Measurements from ENCODE around the gene WDR33. TPM values are rescaled to one million over a fixed set of nuclear protein-coding genes. Genes with fewer than 3 reads are reported as not detected.
A peak's percentile ranks its signal among the peaks of the same experiment; 100 is the strongest.
"Not testable (repeated sequence)": the region's sequence is repeated elsewhere in the genome, so short reads cannot be mapped to it uniquely, and the experiment has no call there.

Gene WDR33
- total RNA-seq, 1 donor from 2014 or later: 37.1 TPM

DNA sequence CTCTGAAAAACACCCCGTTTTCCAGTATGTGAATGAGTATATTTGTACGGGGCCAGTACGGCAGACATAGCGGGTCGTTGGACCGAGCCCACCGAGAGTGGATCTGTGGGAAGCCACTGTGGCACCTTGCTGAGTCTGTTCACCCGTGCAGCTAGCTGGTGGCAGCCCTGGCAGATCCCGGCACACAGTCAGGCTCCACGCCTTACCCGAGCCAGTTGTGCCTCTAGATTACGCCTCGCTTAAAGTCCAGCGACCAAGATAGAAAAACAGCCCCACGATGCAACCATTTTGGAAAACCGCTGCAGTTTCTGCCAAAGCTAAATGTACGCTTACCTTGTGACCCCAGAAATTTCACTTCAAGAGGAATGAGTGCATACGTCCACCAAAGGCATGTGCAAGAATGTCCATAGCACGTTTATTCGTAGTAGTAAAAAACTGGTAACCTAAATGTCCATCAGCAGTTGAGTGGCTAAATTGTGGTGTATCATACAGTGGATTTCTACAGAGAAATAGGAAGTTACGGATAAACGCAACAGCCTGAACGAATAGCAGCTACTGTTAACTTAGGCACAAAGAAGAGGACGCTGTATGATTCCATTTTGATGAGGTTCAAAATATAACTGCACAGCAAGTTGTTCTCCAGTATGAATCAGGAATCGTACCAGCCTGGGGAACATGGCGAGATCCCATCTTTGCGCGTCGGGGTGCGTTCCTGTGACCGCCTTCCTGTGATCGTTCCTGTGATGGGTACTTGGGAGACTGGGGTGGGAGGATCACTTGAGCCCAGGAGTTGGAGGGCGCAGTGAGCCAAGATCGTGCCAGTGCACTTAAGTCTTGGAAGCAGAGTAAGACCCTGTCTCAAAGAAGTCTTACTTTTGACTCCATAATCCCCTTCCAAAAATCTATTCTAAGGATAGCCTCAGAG lies 688 bp upstream of the WDR33 start:
- Histone ChIP-seq H3K36me3 (no peaks in the 10 kb centered on the region), H3K4me3 (peak overlapping the region; percentile 69 to 96), H3K27ac (peak overlapping the region; percentile 95), H3K27me3 (no peaks in the 10 kb centered on the region), H3K9me3 (no peaks in the 10 kb centered on the region), H3K4me1 (peaks cover 33% of the 10 kb centered on the region)
- DNase-seq (ENCODE audit: extremely low spot score in 2 of 2): no peak
- intact Hi-C loops (cut with DNase I): loop anchor here (10.0 kb wide), 1 partner anchor 107 kb away; the partner anchor contains the start of gene SFT2D3
- no peak for TF ChIP-seq POLR2AphosphoS5 (IDR thresholded peaks at IDR 0.05; ENCODE audit: insufficient read depth in 1 of 2, low read depth in 1 of 2)
- TF ChIP-seq, protein P1, sequence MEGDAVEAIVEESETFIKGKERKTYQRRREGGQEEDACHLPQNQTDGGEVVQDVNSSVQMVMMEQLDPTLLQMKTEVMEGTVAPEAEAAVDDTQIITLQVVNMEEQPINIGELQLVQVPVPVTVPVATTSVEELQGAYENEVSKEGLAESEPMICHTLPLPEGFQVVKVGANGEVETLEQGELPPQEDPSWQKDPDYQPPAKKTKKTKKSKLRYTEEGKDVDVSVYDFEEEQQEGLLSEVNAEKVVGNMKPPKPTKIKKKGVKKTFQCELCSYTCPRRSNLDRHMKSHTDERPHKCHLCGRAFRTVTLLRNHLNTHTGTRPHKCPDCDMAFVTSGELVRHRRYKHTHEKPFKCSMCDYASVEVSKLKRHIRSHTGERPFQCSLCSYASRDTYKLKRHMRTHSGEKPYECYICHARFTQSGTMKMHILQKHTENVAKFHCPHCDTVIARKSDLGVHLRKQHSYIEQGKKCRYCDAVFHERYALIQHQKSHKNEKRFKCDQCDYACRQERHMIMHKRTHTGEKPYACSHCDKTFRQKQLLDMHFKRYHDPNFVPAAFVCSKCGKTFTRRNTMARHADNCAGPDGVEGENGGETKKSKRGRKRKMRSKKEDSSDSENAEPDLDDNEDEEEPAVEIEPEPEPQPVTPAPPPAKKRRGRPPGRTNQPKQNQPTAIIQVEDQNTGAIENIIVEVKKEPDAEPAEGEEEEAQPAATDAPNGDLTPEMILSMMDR (IDR thresholded peaks at IDR 0.05): no peak
- no peak for TF ChIP-seq POLR2A (IDR thresholded peaks at IDR 0.05)

DNA sequence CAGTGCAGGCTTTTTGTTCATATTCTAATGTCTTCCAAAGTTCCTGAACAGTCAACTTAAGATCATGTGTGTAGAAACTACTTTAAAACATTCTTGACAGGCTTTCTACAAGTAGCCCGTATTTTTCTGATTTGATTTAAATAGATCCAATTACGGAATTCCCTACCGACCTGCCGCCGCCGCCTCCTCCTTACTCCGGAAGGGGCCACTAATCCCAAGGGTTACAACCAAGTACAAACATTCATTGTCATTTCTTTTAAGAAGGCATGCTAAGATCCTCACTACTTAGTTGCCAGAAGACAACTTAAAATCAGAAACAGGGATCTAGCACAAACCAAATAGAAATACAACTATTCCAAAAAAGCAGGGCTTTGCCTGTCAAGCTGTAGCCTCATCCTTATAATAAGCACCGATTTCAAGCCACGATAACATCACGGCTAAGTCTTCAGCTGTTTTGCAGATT lies 784 bp downstream of the WDR33 start:
- TF ChIP-seq, protein P1 (IDR thresholded peaks at IDR 0.05): no peak
- TF ChIP-seq POLR2A (IDR thresholded peaks at IDR 0.05) (no peak), POLR2AphosphoS5 (IDR thresholded peaks at IDR 0.05; ENCODE audit: insufficient read depth in 1 of 2, low read depth in 1 of 2) (no peak)
- peak overlapping the region; percentile 69 to 96 for H3K4me3 ChIP-seq
- no peaks in the 10 kb centered on the region for H3K27me3 ChIP-seq
- no peaks in the 10 kb centered on the region for H3K9me3 ChIP-seq
- H3K36me3 ChIP-seq: no peaks in the 10 kb centered on the region
- H3K27ac ChIP-seq: peak overlapping the region; percentile 95
- peaks cover 45% of the 10 kb centered on the region for H3K4me1 ChIP-seq
- no peak for DNase-seq (ENCODE audit: extremely low spot score in 2 of 2)
- intact Hi-C loops (cut with DNase I): loop anchor here (10.0 kb wide), 1 partner anchor 105 kb away; the partner anchor contains the start of gene SFT2D3

DNA sequence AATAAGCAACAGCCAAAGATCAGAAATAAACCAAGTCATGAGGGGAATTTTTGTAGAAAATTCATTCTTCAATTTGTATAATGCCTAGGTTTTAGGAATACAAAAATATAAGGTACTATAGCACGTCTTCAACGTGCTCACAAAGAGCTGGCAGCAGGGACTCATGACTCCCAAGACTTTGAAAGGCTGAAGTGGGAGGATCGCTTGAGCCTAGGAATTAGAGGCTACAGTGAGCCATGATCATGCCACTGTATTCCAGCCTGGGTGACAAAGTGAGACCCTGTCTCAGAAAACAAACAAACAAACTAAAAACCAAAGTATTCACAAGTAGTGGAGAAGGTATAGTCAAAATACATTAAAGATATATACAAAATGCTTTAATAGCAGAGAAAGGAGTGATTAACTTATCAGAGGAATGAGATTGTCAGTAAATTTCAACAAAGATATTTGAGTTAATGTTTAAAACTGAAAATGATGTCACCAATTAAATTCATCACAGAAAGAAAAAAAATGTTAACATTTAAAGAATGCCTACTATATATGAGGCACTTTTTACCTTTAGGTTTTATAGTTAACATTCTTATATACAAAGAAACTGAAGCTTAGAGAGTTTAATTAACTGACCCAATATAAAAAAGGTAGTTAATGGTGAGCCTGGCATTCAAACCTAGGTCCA lies 3.2 kb downstream of the WDR33 start:
- DNase-seq (ENCODE audit: extremely low spot score in 2 of 2): no peak
- no peaks in the 10 kb centered on the region for H3K9me3 ChIP-seq
- intact Hi-C loops (cut with DNase I): no loop called here
- H3K4me3 ChIP-seq: no peak overlapping the region
- H3K36me3 ChIP-seq: no peaks in the 10 kb centered on the region
- TF ChIP-seq POLR2A (IDR thresholded peaks at IDR 0.05) (no peak), POLR2AphosphoS5 (IDR thresholded peaks at IDR 0.05; ENCODE audit: insufficient read depth in 1 of 2, low read depth in 1 of 2) (no peak)
- TF ChIP-seq, protein P1 (IDR thresholded peaks at IDR 0.05): no peak
- no peaks in the 10 kb centered on the region for H3K27me3 ChIP-seq
- no peak overlapping the region for H3K27ac ChIP-seq
- peaks cover 51% of the 10 kb centered on the region for H3K4me1 ChIP-seq

DNA sequence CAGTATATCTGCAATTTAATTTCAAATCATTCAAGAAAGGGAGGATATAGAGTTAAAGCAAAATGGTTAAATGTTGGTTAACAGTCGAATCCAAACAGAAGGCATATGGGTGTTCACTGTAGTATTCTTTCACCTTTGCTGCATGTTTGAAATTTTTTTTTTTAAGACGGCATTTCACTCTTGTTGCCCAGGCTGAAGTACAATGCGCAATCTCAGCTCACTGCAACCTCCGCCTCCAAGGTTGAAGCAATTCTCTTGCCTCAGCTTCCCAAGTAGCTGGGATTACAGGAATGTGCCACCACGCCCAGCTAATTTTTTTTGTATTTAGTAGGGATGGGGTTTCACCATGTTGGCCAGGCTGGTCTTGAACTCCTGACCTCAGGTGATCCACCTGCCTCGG lies 4.1 kb downstream of the WDR33 start:
- DNase-seq (ENCODE audit: extremely low spot score in 2 of 2): not testable (repeated sequence)

DNA sequence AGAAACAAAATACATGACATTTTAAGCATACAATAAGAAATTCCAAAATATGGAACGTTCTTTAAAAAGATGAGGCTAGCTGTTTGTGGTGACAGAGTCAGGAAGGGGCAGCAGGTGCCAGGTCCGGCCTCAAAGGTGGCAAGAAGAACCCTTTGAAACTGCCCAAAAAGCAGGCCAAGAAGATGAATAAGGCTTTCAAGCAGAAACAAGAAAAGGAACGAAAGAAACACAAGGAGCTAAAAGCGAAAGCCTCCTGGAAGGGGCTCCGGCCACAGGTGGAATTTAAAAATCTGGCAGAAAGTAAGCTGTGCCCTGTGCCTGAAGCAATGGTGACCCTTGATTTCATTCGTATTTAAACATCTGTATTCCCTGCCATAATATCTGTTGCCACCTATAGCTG lies 5.5 kb downstream of the WDR33 start:
- Histone ChIP-seq H3K36me3 (no peaks in the 10 kb centered on the region), H3K27ac (no peak overlapping the region), H3K27me3 (no peaks in the 10 kb centered on the region), H3K4me1 (peaks cover 51% of the 10 kb centered on the region), H3K4me3 (no peak overlapping the region), H3K9me3 (no peaks in the 10 kb centered on the region)
- no peak for DNase-seq (ENCODE audit: extremely low spot score in 2 of 2)
- no peak for TF ChIP-seq POLR2A (IDR thresholded peaks at IDR 0.05)
- TF ChIP-seq, protein P1 (IDR thresholded peaks at IDR 0.05): no peak
- TF ChIP-seq POLR2AphosphoS5 (IDR thresholded peaks at IDR 0.05; ENCODE audit: insufficient read depth in 1 of 2, low read depth in 1 of 2): no peak
- intact Hi-C loops (cut with DNase I): no loop called here

More for the DNA sequence above, 4.1 kb downstream of the WDR33 start:
- H3K9me3 ChIP-seq; intact Hi-C loops (cut with DNase I); H3K36me3 ChIP-seq; H3K27ac ChIP-seq; H3K4me3 ChIP-seq; H3K27me3 ChIP-seq: not testable (repeated sequence)
- peaks cover 51% of the 10 kb centered on the region for H3K4me1 ChIP-seq
